ENCODE data around the gene PPP1R12B. TPM values are rescaled to one million over a fixed set of nuclear protein-coding genes. Genes with fewer than 3 reads are reported as not detected.

The PPP1R12B gene
- total and polyA plus RNA-seq, 2 donors (not counting 1 experiment from before 2014, with no cell fraction given): 13.4 to 21.7 TPM

- H3K4me2 ChIP-seq (ENCODE audit: extremely low read depth, insufficient read depth, low read length): no peak overlapping the region
- no peak for DNase-seq (ENCODE audit: low read depth in 2 of 2)
- H3K4me1 ChIP-seq (ENCODE audit: control insufficient read depth, extremely low read depth, insufficient read depth, low read length): peaks cover 26% of the 10 kb centered on the region
- H2AFZ ChIP-seq (ENCODE audit: low read length): no peak overlapping the region
- H3K27ac ChIP-seq (ENCODE audit: insufficient read depth, low read length): no peak overlapping the region
- TF ChIP-seq, protein P1, sequence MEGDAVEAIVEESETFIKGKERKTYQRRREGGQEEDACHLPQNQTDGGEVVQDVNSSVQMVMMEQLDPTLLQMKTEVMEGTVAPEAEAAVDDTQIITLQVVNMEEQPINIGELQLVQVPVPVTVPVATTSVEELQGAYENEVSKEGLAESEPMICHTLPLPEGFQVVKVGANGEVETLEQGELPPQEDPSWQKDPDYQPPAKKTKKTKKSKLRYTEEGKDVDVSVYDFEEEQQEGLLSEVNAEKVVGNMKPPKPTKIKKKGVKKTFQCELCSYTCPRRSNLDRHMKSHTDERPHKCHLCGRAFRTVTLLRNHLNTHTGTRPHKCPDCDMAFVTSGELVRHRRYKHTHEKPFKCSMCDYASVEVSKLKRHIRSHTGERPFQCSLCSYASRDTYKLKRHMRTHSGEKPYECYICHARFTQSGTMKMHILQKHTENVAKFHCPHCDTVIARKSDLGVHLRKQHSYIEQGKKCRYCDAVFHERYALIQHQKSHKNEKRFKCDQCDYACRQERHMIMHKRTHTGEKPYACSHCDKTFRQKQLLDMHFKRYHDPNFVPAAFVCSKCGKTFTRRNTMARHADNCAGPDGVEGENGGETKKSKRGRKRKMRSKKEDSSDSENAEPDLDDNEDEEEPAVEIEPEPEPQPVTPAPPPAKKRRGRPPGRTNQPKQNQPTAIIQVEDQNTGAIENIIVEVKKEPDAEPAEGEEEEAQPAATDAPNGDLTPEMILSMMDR (conservative IDR thresholded peaks at IDR 0.05 in 1 of 2, IDR thresholded peaks at IDR 0.05 in 1 of 2; ENCODE audit: low read depth in 1 of 2, low read length in 2 of 2): no peak
- no peak for TF ChIP-seq EZH2 (IDR thresholded peaks at IDR 0.05; ENCODE audit: low read length, missing control alignments)
- no peak overlapping the region for H3K4me3 ChIP-seq (replicated peaks in 1 of 4; ENCODE audit: control extremely low read depth in 1 of 4, insufficient read depth in 1 of 4, low read depth in 3 of 4, low read length in 4 of 4)
- no peaks in the 10 kb centered on the region for H3K27me3 ChIP-seq (ENCODE audit: control insufficient read depth, insufficient read depth, low read length)
- H3K79me2 ChIP-seq (ENCODE audit: control insufficient read depth, insufficient read depth, low read length): no peaks in the 10 kb centered on the region
- H3K36me3 ChIP-seq (ENCODE audit: control insufficient read depth, insufficient read depth, low read length): no peaks in the 10 kb centered on the region
- no peaks in the 10 kb centered on the region for H4K20me1 ChIP-seq (ENCODE audit: control insufficient read depth, extremely low read depth, insufficient read depth, low read length)
- no peak overlapping the region for H3K9ac ChIP-seq (ENCODE audit: insufficient read depth, low read length)
- no peaks in the 10 kb centered on the region for H3K9me3 ChIP-seq (ENCODE audit: control insufficient read depth, insufficient read depth, low read depth, low read length)
These were observed 243.6 kb downstream of the PPP1R12B start for GRCh38 chr1:202592146-202592545.

GRCh38 chr1:202593845-202594244, 245.3 kb downstream of the PPP1R12B start:
- peak in 1 of 2 donors; percentile 75 for DNase-seq (ENCODE audit: low read depth in 2 of 2)
- Histone ChIP-seq H3K9me3 (ENCODE audit: control insufficient read depth, insufficient read depth, low read depth, low read length) (no peaks in the 10 kb centered on the region), H3K36me3 (ENCODE audit: control insufficient read depth, insufficient read depth, low read length) (no peaks in the 10 kb centered on the region), H3K4me1 (ENCODE audit: control insufficient read depth, extremely low read depth, insufficient read depth, low read length) (peaks cover 9% of the 10 kb centered on the region), H4K20me1 (ENCODE audit: control insufficient read depth, extremely low read depth, insufficient read depth, low read length) (no peaks in the 10 kb centered on the region), H3K4me2 (ENCODE audit: extremely low read depth, insufficient read depth, low read length) (no peak overlapping the region), H3K9ac (ENCODE audit: insufficient read depth, low read length) (no peak overlapping the region), H3K4me3 (replicated peaks in 1 of 4; ENCODE audit: control extremely low read depth in 1 of 4, insufficient read depth in 1 of 4, low read depth in 3 of 4, low read length in 4 of 4) (no peak overlapping the region), H3K27me3 (ENCODE audit: control insufficient read depth, insufficient read depth, low read length) (no peaks in the 10 kb centered on the region), H3K79me2 (ENCODE audit: control insufficient read depth, insufficient read depth, low read length) (no peaks in the 10 kb centered on the region), H3K27ac (ENCODE audit: insufficient read depth, low read length) (no peak overlapping the region), H2AFZ (ENCODE audit: low read length) (no peak overlapping the region)
- TF ChIP-seq, protein P1 (conservative IDR thresholded peaks at IDR 0.05 in 1 of 2, IDR thresholded peaks at IDR 0.05 in 1 of 2; ENCODE audit: low read depth in 1 of 2, low read length in 2 of 2): no peak
- TF ChIP-seq EZH2 (IDR thresholded peaks at IDR 0.05; ENCODE audit: low read length, missing control alignments): no peak

GRCh38 chr1:202596638-202597037, 248.1 kb downstream of the PPP1R12B start:
- TF ChIP-seq EZH2 (IDR thresholded peaks at IDR 0.05; ENCODE audit: low read length, missing control alignments): no peak
- TF ChIP-seq, protein P1 (conservative IDR thresholded peaks at IDR 0.05 in 1 of 2, IDR thresholded peaks at IDR 0.05 in 1 of 2; ENCODE audit: low read depth in 1 of 2, low read length in 2 of 2): no peak
- H3K4me3 ChIP-seq (replicated peaks in 1 of 4; ENCODE audit: control extremely low read depth in 1 of 4, insufficient read depth in 1 of 4, low read depth in 3 of 4, low read length in 4 of 4): no peak overlapping the region
- H3K4me1 ChIP-seq (ENCODE audit: control insufficient read depth, extremely low read depth, insufficient read depth, low read length): no peaks in the 10 kb centered on the region
- no peak for DNase-seq (ENCODE audit: low read depth in 2 of 2)
- no peaks in the 10 kb centered on the region for H4K20me1 ChIP-seq (ENCODE audit: control insufficient read depth, extremely low read depth, insufficient read depth, low read length)
- H3K36me3 ChIP-seq (ENCODE audit: control insufficient read depth, insufficient read depth, low read length): no peaks in the 10 kb centered on the region
- no peaks in the 10 kb centered on the region for H3K27me3 ChIP-seq (ENCODE audit: control insufficient read depth, insufficient read depth, low read length)
- no peaks in the 10 kb centered on the region for H3K9me3 ChIP-seq (ENCODE audit: control insufficient read depth, insufficient read depth, low read depth, low read length)
- no peak overlapping the region for H3K9ac ChIP-seq (ENCODE audit: insufficient read depth, low read length)
- no peak overlapping the region for H3K4me2 ChIP-seq (ENCODE audit: extremely low read depth, insufficient read depth, low read length)
- no peak overlapping the region for H3K27ac ChIP-seq (ENCODE audit: insufficient read depth, low read length)
- H3K79me2 ChIP-seq (ENCODE audit: control insufficient read depth, insufficient read depth, low read length): no peaks in the 10 kb centered on the region
- no peak overlapping the region for H2AFZ ChIP-seq (ENCODE audit: low read length)
